SW 1271 (cell line): ENCODE data around the gene PPFIA1.
A peak's percentile ranks its signal among the peaks of the same experiment; 100 is the strongest.

Experiments
- DNase-seq, 2 experiments: peaks; one replicate each; lab custom pipeline; 2025; lab: John Stamatoyannopoulos, UW

Gene PPFIA1

GRCh38 chr11:70297341-70297740 is 26.9 kb downstream of the PPFIA1 start:
- peak; percentile 17 to 26 for DNase-seq

DNA sequence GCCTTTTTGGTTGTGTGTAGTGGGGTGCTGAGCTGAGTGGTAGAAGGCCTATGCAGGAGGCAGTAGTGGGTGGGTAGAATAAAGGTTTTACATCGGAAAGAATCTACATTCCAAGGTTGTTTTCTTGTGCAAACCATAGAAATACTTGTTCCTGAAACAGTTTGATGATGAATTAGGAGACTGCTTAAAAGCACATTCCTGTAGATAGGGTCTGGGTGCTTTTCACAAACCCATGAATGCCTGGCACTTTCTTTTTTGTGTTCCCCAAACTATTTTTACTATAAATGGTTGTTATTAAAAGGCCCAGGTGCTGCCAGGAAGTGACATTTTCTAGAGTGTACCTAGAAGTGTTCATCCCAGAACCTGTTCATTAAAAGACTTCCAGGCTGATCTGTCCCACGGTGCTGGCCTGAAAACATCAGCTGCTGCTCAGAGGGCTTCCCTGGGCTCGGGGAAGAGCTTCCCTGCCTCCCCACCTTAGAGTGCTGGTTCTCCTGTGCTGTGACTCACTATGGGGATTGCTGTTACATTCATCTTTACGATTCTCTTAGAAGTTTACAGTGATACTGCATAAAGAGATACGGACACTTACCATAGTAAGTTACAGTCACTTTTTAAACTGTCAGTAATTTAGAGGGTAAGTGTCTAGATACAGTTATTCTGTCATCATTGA is 27.9 kb downstream of the PPFIA1 start:
- no peak for DNase-seq

GRCh38 chr11:70299636-70300035 is 29.1 kb downstream of the PPFIA1 start:
- no peak for DNase-seq

DNA sequence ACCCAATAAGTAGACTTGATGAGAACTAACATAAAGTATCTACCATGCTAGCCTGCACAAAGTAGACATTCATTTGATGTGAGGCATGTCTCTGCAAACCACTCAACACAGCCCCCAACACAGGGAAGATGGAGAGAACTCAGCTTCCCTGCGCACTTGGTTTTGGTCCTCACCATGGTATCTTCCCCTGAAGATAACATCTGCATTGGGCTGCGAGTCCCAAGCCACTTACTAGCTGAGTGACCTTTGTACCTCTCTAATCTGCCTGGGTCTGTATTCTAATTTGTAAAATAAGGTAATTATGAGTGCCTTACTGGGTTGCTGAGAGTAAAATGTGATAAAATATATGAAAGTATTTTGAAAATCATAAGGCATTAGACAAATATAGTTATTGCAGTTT is 30.7 kb downstream of the PPFIA1 start:
- DNase-seq = no peak

- DNase-seq = no peak
These were observed 31.4 kb downstream of the PPFIA1 start for GRCh38 chr11:70301721-70302418.

GRCh38 chr11:70302419-70302752 is 31.9 kb downstream of the PPFIA1 start:
- no peak for DNase-seq

DNA sequence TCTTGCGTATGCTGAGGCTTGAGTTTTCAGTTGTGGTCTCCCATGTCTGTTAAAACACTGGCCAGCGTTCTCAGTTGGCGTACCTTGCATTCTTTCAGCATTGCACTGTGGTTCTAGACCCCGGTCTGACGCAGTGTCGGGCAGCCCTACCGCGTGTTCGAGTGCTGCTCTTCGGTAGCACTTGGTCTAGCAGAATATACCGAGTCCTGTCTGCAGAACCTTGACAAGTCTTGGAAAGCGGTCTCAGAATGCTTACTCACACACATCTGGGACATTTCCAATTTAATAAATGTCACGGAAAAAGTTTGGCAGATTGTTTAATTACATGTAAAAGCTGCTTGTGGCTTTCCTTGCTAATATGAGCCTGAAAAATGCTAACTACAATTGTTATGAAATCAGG is 32.6 kb downstream of the PPFIA1 start:
- DNase-seq = no peak

GRCh38 chr11:70304208-70304603 is 33.7 kb downstream of the PPFIA1 start:
- no peak for DNase-seq

DNA sequence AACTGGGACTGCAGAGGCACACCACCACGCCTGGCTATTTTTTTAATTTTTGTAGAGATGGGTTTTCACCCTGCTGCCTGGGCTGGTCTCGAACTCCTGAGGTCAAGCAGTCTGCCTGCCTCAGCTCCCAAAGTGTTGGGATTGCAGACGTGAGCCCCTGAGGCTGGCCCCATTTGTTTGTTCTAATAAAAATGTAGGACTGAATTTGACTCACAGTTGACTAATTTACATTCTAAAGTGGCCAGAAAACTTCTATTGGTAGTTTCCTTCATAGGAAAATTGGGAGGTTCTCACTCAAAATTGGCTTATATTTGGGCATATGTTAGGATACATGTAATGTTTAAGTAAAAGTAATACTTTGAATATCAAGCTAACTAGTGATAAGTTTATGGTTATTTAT is 35.0 kb downstream of the PPFIA1 start:
- DNase-seq = no peak

- DNase-seq = no peak
These were observed 36.1 kb downstream of the PPFIA1 start for GRCh38 chr11:70306586-70307033.

DNA sequence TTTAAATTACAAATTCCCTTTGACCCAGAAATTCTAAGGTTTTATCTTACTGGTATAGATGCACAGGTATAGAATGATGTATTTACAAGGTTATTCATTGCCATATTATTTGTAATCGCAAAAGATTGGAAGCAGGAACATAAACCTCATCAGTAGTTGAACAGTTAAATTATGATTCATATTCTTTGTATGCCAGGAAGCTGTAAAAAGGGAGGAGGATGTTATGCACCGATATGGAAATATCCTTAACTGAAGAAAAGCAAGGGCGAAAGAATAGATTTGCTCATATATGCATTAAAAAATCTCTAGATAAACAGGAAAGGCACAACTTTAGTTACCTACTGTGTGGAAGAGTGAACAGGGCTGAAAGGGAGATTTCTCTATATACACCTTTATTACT is 36.7 kb downstream of the PPFIA1 start:
- peak in 1 of 2 experiments; percentile 22 for DNase-seq

DNA sequence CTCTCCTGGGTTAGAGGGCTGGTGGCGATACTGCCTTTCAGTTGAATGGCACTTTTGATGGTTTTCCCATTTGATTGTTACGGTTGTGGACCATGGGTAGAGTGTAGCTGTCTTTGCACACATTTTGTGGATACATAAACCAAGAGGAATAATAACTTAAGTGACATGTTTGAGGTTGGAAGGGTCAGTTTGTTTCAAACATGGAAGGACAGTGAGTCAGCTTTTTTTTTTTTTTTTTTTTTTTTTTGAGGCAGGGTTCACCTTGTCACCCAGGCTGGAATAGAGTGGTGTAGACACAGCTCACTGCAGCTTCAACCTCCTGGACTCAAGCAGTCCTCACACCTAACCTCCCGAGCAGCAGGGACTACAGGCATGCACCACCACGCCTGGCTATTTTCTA is 41.1 kb downstream of the PPFIA1 start:
- DNase-seq = no peak

- DNase-seq = no peak
These were observed 42.2 kb downstream of the PPFIA1 start for GRCh38 chr11:70312401-70313357.

DNA sequence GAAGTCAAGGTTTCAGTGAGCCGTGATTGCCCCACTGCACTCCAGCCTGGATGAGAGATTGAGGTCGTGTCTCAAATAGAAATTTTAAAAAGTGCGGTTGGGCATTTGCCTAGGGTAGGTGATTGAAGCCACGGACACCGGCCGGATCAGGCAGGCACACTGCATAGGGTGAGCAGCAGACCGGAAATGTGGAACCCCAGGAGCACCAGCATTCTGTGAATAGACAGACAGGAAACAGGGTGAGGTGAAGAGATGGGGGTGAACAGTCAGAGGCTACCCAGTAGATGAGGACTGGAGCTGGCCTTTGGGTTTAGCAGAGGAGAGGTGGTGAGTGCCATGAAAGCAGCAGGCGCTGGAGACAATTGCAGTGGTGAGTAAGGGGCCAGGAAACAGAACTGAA is 43.5 kb downstream of the PPFIA1 start:
- no peak for DNase-seq

- no peak for DNase-seq
These were observed 44.2 kb downstream of the PPFIA1 start for GRCh38 chr11:70314730-70315129.

- DNase-seq = no peak
These were observed 45.2 kb downstream of the PPFIA1 start for GRCh38 chr11:70315716-70316115.

GRCh38 chr11:70317581-70318305 is 47.3 kb downstream of the PPFIA1 start:
- DNase-seq = no peak

DNA sequence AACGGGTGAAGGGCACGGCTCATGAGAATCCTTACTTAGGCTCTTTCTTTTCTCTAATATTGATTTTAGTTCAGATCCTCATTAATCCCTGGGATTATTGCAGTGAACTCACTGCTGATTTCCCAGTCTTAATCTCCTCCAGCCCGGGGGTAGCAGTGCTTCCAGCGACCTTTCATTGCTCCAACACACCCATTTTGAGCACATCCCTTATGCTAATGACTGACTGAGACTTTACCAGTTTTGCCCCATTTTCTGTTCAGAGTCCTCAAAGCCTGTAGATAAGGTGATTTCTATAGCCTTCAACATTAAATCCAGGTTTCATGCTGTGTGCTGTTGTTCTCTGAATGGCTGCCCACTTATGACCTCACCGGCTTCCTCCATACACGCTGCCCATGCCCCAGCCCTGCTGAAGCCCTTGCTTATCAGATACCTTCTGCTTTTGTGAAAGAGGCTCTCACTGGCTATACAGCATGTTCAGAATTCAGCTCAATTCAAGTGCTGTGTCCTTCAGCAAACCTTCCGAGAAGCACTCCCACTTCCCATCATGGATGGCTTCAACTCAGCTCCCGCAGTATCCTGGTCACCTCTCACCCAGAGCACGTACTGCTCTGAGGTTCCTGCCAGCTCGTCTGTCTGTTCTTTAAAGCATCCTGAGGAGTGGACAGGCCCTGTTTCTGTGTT is 49.0 kb downstream of the PPFIA1 start:
- no peak for DNase-seq

DNA sequence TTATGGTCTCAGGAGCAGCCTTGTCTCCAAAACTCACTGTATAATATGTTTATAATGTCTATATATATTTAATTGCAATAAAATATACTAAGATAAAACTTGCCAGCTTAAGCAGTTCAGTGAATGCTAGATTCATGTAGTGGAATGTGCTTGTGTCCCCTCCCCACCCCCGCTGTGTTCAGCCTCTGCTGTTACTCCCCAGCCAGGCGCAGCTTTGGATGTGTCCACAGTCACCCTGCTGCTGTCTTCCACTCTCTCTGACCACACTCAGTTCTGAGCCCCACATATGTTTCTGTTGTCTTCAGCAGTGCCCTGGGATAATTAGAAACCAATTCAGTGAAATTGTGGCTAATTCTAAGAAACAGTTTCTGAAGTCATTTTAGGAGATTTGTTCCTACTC is 52.2 kb downstream of the PPFIA1 start:
- DNase-seq = no peak

DNA sequence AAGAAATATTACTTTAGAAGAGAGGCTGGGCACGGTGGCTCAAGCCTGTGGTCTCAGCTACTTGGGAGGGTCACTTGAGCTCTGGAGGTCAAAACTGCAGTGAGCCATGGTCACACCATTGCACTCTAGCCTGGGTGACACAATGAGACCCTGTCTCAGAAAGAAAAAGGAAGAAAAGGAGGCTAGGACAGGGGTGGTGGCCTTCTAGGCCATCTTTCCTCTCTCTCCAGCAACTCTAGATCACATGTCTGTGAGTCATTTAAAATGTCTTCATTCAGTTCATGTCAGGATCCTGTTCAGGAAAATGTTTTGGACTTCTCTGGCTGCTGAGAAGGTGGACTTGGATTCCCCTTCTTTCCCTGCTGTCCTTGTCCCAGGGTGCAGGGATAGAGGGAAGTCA is 53.3 kb downstream of the PPFIA1 start:
- no peak for DNase-seq

- DNase-seq = no peak
These were observed 54.1 kb downstream of the PPFIA1 start for GRCh38 chr11:70324376-70325115.
